GM13976 (cell line): Measurements from ENCODE around the gene AGAP1.

Source experiments
- DNase-seq: peaks from one replicate; pipeline ENCODE4 v3.0.0; 2012; ENCODE audit warnings: low spot score
- in situ Hi-C: fragments of 300-500 bp; cut with MboI; formaldehyde crosslinking; loops from one replicate; pipeline ENCODE4 v1.12.0; 2022; ENCODE audit warnings: low sequenced_read_pairs, mixed read lengths, inconsistent platforms; ENCODE audit not compliant: unreplicated experiment
- TF ChIP-seq, protein P1 (sequence below): IDR thresholded peaks from 2 replicates; pipeline ENCODE4 v1.5.1; 2012; ENCODE audit warnings: borderline replicate concordance, mild to moderate bottlenecking; ENCODE audit not compliant: insufficient read depth; ENCODE audit errors: extremely low read depth, missing control alignments, control extremely low read depth

AGAP1 gene

DNA sequence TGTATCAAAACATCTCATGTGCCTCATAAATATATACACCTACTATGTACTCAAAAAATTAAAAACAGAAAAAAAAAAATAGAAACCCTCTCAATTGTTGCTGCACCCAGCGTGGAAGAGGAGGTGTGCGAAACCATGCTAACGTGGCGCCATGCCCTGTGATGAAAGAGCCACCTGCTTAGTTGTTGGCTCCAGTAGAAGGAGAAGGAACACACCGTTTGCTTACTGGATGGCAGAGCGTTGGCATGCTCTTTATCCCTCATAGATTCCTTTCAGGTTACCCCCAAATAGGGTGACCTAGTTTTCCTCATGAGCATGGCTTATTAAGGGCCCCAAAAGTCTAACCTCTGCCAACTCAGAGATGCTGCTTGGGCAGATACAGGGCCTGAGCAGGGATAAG is 332.1 kb downstream of the AGAP1 start:
- in situ Hi-C loops, result no loop called here
- TF ChIP-seq, protein P1, sequence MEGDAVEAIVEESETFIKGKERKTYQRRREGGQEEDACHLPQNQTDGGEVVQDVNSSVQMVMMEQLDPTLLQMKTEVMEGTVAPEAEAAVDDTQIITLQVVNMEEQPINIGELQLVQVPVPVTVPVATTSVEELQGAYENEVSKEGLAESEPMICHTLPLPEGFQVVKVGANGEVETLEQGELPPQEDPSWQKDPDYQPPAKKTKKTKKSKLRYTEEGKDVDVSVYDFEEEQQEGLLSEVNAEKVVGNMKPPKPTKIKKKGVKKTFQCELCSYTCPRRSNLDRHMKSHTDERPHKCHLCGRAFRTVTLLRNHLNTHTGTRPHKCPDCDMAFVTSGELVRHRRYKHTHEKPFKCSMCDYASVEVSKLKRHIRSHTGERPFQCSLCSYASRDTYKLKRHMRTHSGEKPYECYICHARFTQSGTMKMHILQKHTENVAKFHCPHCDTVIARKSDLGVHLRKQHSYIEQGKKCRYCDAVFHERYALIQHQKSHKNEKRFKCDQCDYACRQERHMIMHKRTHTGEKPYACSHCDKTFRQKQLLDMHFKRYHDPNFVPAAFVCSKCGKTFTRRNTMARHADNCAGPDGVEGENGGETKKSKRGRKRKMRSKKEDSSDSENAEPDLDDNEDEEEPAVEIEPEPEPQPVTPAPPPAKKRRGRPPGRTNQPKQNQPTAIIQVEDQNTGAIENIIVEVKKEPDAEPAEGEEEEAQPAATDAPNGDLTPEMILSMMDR, result no peak
- DNase-seq, result no peak

DNA sequence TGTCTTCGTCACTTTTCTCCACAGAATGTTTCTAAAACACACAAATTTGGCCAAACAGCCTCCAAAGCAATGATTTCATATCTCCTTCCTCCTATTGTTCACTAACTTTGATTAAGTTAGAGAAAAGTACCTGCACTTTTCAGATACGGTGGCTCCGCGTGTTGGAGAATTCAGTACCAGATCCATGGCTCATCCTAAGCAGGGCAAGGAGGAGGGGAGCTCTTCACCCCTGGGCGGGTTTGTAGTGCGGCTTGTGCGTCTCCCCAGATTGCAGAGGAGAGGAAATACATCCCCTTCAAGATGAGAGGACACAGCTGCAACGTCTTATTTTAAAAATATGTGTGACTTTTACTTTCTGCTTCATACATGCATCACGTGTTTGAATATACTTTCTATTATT is 333.0 kb downstream of the AGAP1 start:
- in situ Hi-C loops, result no loop called here
- DNase-seq, result no peak
- TF ChIP-seq, protein P1, result no peak

DNA sequence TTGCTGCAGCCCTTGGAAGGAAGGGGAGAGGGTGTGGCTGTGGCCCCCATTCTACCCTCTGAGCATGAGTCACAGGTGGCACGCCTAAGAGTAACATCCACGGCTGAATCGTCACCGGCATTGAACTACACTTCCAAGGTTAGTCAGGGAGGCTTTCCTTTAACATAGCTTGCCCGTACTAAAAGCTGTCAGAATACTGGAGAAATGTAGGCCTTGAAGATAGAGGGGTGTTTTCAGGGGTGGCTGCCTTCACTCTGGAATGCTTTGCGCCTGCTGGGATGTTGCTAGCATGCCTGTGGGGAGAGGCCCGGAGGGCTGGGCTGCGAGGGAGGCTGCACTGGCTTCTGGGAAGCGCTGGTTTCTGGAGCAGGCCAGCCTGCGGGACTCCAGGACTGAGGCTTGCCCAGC is 333.7 kb downstream of the AGAP1 start:
- in situ Hi-C loops, result no loop called here
- TF ChIP-seq, protein P1, result no peak
- no peak for DNase-seq

DNA sequence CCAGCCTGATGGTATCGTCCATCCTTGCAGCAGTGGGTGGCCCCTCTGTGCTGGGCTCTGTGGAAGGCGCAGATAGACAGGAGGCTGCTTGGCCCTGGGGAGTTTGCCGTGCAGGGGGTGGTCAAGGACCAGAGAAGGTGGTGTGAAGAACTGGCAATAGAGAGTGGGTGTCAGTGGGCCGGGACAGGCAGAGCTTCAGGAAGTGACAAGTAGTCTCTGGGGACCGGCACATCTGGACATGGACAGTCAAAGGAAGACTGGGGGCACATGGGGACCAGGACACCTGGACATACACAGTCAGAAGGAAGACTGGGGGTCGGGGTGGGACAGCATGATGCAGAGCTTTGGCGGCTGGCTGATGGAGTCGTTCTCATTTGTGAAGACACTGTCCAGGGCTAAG is 335.9 kb downstream of the AGAP1 start:
- TF ChIP-seq, protein P1, result no peak
- in situ Hi-C loops, result no loop called here
- DNase-seq, result no peak

DNA sequence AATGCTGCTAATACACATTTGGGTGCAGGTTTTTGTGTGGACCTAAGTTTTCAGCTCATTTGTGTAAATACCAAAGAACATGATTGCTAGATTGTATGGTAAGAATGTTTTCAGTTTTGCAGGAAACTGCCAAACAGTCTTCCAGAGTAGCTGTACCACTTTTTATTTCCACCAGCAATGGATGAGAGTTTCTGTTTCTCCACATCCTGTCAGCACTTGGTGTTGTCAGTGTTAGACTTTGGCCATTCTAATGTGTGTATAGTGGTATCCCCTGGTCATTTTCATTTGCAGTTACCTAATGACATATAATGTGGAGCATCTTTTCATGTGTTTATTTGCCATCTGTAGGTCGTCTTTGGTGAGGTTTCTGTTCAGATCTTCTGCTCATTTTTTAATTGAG is 337.9 kb downstream of the AGAP1 start:
- TF ChIP-seq, protein P1, result no peak
- no peak for DNase-seq
- in situ Hi-C loops, result no loop called here

DNA sequence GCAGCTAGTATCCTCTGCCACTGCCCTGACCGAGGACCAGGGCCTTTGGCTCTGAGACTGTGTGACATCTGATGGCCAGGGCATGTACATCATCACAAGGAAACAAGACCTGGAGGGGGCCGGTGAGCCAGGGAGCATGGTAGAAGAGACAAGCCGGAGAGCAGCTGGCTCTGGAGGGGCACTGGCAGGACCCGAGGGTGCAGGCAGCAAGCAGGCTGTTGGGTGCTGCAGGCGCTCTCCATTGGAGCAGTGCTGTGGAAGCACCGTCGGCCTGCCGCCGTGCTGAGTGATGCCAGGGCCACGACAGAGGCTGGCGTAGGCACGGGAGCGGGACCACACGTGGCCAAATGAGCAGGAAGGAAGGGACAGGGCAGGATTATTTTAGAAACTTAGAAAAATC is 339.1 kb downstream of the AGAP1 start:
- in situ Hi-C loops, result no loop called here
- no peak for DNase-seq
- TF ChIP-seq, protein P1, result no peak
